Stimulated activated CD8-positive, alpha-beta memory T cell treated with anti-CD3 and anti-CD28 coated beads, Interleukin-12 subunit alpha, Interleukin-12 subunit beta, amount 100 ng/mL, for 1 hour (primary cell): Measurements from ENCODE around the gene ACKR1.

Source experiments
- DNase-seq: peaks from one replicate; pipeline ENCODE4 v3.0.0-alpha.2; 2020; ENCODE audit warnings: low read depth

ACKR1 gene

GRCh38 chr1:159204161-159205141 lies at the start of gene ACKR1:
TSS of gene ACKR1 (plus strand) at chr1:159204875. CDS start at chr1:159204960, 85 bp downstream.
- no peak for DNase-seq

DNA sequence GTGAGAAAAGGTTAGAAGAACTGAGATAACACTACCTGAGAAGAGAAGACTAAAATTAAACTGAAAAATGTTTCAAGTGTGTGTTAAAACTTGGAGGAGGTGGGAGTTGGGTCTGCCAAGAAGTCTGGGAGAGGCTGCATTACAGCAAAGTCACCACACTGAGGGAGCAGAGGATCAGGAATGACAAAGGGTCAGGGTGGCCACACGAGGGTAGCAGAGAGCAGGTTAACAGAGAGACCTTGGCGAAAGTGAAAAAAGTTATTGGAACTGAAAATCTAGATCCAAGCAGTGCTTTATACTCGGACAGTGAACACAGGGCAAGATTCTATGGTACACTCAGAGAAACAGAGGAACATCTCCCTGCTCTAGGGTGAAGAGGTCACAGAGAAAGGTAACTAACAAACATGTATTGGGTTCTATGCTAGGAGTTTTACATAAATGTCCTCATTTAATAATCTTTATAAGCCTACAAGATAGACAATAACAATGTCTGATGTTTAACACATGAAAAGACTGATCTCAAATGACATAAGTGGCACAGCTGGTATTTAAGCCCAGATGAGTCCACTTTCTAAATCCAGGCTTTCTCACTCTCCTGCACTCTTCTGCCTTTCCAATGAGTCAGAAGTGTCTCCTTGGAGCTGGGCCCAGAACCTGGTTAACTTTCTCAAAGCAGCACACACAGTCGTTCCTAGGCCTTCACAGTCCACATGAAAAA lies 43.5 kb upstream of the ACKR1 start:
- peak; percentile 29 for DNase-seq

DNA sequence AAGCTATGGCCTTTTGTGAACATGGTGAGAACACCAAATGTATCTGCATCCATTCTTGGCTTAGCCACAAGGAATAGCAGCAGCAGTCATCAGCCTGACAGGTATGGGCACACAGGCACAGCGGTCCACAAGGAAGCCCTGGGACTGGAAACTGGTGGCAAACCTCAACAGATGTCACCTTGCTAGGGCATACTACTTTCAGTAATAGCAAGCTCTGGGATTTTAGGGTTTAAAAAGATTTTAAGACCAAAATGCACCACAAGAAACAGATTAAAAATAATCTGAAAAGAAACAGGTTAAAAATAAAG lies 43.0 kb upstream of the ACKR1 start:
- DNase-seq, result no peak

GRCh38 chr1:159162516-159163265 lies 42.0 kb upstream of the ACKR1 start:
- no peak for DNase-seq

- DNase-seq, result no peak
These were observed 41.0 kb upstream of the ACKR1 start for GRCh38 chr1:159163614-159164228.

- DNase-seq, result no peak
These were observed 36.6 kb upstream of the ACKR1 start for GRCh38 chr1:159168043-159168442.

DNA sequence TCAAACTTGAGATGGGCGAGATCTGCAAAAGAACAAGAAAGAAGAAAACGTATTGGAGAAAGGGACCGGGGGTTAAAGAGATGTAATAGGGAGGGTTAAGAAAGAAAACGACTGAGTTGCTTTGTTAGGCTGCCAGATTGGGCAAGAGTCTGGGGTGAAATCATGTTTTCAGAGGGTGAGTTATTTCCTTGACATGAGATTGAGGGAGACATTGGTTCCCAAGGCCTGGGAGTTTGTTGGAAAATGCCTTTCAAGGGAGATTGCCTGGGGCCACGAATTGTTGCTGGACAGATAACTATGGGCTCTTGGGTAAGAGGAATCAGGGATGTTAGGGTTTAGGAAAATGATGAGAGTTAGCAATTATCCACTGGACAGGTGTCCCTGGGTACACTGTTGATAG lies 34.0 kb upstream of the ACKR1 start:
- DNase-seq, result no peak

DNA sequence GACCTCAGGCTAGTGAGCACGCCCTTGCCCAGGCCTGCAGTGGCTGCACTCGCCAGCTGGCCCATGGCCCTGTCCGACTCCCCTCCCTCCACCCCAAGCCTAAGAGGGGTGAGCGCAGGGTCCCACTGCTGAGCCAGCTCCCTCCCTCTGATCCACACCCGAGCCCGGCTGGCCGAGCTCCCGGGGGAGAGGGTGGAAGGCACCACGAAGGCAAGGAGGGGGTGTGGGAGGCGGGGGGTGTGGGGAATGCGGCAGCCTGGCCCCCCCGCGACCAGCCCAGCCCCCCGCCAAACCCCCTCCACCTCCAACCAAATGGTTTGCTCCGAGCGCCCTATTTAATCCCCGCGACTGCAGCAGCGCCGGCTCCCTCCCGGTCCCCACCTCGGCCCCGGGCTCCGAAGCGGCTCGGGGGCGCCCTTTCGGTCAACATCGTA lies 33.4 kb upstream of the ACKR1 start, which contains the start of gene CADM3:
CADM3 (plus strand) TSS at position 362 of the 434 bp plus-strand sequence. CDS start 151 bp downstream, outside the sequence.
- DNase-seq, result no peak

GRCh38 chr1:159171688-159172501 lies 32.8 kb upstream of the ACKR1 start:
- no peak for DNase-seq

DNA sequence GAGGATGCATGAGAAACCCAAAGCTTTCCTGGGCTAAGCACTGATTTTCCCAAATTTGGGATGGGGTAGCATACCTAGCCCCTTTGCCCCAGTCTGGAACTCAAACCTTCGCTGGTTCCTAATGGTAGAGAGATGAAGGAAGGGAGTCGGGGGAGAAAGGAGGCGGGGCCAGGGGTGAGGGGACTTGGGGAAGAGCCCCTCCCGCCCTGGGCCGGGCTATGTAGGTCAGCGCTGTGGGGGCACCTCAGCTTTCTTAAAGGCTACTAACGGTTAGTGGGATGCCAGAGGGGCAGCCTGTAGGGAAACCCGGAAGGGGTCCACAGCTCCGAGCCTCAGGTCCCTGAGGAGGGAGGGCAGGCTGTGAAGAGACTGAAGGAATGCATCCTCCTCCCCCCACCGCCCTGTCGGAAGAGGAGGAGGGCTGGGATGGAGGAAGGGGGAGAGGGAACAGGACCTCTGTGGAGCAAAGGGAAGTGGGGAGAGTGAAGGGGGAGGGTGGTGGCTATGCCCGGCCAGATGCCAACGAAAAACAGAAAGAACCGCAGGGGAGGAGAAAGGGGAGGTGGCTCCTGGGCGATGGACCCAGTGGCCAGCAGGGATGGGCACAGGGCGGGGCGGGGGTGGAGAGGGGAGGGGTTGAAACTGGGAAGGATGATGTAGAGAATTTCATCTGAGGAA lies 31.9 kb upstream of the ACKR1 start:
- no peak for DNase-seq

DNA sequence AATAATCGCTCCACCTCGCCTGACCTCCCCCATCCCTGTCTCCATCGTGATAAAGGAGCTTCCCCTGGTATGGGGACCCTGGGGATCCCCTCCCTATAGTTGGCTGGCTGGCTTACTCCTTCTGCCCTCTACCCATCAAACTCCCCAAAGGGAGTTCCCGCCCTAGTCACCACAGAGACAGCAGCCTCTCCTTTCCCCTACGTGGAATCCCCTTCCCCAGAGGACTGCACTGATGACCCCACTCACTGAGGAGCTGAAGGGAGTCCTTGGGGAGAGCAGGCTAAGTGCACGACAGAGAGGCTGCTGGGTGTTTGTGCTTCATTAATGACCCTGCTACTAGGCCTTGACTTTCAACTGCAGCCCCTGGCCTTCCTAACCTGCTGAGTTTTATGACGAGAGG lies 31.4 kb upstream of the ACKR1 start:
- DNase-seq, result no peak

DNA sequence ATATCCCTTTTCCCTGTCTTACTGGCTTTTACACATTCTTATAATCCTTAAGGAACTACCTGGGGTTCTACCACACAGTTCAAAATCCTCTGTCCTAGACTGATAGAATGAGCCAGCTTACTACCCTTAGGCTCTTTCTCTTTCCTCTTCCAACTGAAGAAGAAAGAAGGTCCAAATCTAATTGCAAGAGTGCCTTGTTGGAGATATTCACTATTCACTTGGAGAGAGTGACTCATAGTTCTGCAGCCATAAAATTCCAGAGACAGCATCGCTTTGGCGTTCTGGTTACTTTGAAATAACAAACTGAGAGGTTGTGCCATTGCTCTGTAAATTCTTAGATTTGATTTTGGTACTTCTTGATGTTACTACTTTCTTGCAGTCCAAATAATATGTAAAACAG lies 29.1 kb upstream of the ACKR1 start:
- no peak for DNase-seq

DNA sequence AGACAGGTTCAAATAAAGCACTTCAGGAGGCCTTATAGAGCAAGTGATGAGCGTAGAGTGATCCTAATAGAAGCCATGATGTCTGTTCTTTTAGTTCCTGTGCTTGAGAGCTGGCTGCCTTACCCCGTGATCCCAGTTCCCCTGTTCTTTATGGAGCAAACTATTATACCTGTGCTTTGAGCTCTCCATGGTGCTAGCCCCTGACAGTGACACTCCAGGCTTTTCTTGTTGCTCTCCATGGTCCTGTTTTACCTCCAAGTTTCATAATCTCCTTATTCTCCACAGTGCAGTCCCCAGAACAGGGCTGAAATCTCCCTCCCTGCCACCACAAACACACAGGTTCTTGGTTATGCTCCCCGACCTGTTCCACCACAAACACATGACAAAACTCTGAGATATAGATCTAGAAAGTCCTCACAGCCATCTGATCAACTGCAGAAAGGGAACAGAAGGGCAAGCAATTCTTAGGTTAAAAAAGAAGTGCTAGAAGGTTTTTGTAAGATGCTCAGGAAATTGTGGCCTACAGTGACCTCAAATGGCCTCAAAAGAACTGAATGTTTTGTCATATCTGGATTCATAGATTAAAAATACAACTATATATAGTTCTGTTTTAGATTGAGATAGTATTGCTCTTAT lies 27.3 kb upstream of the ACKR1 start:
- no peak for DNase-seq

DNA sequence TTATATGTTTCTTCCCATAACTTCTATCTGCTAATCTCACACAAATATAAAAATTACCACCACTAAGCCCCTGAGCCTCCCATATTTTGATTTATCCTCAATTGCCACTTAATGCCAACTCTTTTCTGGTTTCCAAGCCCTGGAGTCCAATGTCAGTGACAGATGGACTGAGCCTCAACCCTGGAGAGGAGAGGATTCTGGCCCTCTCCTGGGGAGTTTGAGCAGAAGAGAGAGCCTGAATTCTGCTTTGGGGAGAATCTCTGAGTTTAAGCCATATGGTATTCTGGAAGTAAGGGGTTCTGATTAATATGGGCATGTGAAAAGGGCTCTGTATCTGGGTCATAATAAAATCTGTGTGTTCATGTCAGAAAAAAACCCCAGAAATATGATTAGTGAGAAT lies 24.8 kb upstream of the ACKR1 start:
- no peak for DNase-seq

- no peak for DNase-seq
These were observed 24.2 kb upstream of the ACKR1 start for GRCh38 chr1:159180516-159180915.

GRCh38 chr1:159181328-159182024 lies 23.2 kb upstream of the ACKR1 start:
- no peak for DNase-seq

DNA sequence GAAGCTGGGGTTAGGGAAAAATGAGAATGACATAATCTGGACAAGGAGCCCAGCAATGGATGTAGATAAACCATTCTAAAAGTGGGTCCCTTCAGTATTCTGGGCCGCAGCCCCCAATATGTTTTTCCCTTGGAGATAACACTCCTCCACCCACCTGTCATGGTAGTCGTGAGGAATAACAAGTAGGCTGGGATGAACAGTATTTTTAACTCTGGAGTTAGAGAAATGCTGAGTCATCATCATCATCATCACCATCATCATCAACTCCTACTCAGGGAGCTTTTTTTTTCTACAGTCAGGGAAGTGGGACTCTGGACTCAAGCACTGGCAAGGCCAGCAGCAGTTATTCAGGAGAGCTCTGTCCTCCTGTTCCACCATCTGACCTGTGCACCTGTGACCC lies 20.5 kb upstream of the ACKR1 start:
- DNase-seq, result no peak

GRCh38 chr1:159185121-159185520 lies 19.6 kb upstream of the ACKR1 start:
- no peak for DNase-seq

DNA sequence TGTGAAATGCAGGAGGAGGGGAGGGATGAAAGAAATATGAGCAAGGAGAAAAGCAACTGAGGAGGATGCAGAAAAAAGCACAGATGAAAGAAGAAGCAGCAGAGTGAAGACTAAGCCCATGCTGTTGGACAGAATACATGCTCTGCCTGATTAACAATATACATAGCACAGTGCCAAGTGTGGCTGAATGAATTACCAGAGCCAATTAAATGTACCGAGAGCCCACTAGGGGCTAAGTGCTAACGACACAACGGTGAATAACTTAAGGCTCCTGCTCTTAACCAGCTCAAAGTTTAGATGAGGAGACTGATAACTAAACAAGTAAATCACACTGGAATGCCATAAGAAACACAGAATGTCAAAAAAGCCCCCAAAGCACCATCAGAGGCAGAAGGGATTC lies 17.6 kb upstream of the ACKR1 start:
- DNase-seq, result no peak
